Stimulated activated CD4-positive, alpha-beta T cell treated with anti-CD3 and anti-CD28 coated beads, Interleukin-12 subunit alpha, Interleukin-12 subunit beta, amount 100 ng/mL, for 48 hours (primary cell): ENCODE data around the gene TEAD1.

Experiments used
- DNase-seq, 3 donors: peaks; one replicate each; pipeline ENCODE4 v3.0.0-alpha.2; 2020; ENCODE audit warnings: low read depth in 2 of 3, low spot score in 1 of 3

Gene TEAD1

DNA sequence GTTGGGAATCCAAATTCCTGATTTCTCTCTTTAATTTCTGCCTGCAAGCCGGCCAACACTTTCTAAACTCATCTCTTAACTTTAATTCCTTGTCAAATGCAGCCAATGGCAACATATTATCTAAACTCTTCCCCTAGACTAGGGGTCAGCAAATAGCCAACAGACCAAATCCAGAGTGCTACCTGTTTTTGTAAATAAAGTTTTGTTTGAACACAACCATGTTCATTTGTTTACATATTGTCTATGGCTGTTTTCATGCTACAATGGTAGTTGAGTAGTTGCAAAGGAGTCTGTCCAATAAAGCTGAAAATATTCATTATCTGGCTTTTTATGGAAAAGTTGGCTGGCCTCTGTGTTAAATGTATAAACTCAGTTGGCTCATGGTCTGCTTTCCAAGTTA is 297.7 kb downstream of the TEAD1 start:
- DNase-seq, result no peak

DNA sequence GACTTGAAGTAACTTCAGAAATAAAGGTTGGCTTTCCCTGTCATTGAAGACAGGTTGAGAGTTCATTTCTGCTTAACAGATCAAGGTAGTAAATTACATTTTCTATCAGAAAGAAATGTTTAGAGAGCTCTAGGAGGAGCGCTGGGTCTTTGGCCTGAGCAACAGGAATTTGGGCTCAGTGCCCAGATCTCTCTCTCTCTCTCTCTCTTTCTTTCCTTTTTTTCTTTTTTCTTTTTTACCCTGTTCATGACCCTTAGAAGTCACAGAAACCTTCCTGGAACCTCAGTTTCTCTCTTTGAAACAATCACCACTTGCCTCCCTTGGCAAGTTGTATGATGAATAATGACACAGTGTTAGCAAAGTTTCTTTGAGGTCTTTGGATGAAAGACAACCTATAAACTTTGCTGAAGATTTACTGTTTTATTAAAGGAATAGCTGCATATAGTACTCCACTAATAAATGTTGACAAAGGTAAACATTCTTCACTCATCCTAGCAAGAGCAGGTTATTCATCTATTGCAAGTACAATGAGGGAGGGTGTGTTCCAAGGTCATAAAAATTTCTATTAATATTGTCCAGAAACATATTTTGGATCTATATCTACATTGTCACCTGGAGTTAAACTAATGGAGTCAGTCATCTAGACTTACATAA is 299.4 kb downstream of the TEAD1 start:
- no peak for DNase-seq

DNA sequence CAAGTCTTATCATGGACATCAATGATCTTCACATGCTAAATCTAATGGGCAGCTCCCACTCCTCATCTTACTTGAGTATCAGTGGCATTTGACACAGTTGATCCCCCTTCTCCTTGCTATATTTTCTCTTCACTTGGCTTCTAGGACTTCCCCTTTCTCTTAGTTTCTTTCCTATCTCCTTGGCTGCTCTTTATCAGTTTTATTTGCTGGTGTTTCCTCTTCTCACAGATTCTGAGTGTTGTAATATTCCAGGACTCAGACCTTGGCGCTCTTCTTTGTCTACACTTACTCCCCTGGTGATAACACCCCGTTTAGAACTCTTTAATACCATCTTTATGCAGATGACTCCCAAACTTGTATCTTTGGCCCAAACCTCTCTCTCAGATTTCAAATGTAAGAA is 301.0 kb downstream of the TEAD1 start:
- DNase-seq, result no peak

DNA sequence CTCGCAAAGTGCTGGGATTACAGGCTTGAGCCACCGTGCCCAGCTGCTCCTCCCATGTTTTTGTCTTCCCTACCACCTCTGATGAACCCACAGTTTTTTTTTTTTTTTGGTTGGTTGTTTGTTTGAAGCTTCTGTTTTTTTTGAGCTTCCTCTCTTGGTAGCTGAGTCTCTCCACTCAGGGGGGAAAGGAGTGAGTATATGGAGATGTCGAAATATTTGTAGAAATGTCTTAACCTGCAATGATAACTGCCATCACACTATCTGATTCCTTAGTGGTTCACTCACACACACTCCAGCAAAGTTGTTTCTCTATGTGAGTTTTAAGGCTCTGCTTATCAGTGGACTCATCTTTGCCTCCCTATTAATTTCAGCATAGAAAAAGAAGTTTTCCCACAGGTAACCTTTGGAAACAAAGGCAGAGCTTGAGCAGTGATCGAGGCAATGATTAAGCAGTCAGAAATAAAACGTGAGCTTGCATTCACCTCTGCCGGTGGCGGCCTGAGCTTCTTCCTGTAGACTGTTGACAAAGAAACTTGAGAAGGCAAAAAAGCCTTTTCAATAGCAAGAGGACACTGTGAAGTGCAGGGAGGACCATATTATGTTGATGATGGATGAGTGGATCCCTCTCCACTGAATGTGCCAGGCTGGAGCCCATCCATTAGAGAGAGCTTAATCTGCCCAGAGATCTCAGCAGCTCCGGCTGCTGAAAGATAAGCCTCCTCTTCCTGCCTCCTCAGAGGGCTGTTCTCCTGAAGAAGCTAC is 305.9 kb downstream of the TEAD1 start:
- DNase-seq, result no peak

DNA sequence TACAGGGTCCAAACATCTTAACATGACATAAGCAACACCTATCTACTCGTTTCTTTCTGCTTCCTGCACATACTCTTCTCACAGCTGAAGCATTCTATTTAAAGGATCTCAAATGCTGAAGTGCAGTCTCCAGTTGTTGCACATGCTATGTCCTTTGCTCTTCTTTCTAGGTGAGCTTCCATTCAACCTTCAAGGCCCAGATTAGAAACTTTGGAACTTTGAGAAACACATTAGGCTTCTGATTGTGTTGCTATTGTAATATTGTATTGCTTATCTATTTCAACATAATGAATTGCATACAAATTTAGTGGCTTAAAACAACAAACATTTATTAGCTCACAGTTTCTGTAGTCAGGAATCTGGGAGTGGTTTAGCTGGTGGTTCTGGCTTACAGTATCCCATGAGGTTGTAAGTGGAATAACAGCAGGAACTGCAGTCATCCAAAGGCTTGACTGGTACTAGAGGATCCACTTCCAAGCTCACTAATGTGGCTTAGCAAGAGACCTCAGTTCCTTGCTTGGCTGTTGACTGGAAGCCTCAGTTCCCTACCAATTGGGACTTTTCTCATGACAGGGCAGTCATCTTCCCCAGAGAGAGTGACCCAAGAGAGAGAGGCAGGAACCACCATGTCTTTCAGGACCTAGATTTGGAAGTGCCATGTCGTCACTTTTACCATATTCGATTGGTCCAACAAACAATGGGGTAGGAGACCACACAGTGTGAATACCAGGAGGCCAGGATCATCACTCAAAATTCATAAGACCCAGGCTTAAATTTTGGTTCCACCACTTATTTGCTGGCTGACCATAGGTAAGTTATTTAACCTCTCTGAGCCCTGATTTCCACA is 307.7 kb downstream of the TEAD1 start:
- DNase-seq, result no peak

DNA sequence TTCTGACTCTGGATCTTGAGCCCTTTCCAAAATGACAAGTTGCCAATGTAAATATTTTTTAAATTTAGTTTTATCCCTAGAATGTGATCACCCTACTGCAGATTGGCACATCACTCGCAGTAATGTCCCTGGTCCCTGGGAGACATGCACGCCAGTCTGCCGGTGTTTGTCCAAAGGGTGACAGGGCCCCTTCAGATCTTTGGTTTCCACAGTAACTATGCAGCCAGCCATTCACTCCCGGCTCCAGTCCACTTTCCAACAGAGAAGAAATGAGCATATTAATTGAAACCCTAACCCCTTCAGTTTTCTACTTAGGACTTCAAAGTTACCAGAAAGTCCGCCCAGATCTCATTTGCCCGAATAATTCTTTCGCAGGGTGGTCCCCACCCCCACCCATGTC is 309.1 kb downstream of the TEAD1 start:
- no peak for DNase-seq

DNA sequence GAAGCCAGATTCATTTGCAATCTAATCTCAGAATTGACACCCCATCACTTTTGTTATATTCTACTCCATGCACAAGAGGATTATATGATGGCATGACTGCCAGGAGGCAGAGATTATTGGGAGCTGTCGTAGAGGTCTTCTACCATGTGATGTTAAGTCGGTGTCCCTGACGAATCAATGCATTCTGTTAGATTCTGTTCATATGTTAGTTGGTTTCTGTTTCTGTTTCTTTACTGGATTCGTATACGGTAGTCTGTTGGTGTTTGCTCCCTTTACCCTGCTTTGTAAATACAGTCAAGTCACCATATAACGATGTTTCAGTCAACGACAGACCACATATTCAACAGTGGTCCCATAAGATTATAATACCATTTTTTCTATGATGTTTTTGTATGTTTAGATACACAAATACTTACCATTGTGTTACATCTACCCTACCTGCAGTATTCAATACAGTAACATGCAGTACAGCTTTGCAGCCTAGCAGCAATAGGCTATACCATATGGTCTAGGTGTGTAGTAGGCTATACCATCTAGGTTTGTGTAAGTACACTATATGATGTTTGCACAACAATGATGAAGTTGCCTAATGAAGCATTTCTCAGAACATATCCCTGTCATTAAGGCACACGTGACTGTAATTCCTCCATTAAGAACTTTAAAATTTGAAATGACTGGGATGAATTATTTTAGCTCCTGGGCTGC is 312.1 kb downstream of the TEAD1 start:
- no peak for DNase-seq

DNA sequence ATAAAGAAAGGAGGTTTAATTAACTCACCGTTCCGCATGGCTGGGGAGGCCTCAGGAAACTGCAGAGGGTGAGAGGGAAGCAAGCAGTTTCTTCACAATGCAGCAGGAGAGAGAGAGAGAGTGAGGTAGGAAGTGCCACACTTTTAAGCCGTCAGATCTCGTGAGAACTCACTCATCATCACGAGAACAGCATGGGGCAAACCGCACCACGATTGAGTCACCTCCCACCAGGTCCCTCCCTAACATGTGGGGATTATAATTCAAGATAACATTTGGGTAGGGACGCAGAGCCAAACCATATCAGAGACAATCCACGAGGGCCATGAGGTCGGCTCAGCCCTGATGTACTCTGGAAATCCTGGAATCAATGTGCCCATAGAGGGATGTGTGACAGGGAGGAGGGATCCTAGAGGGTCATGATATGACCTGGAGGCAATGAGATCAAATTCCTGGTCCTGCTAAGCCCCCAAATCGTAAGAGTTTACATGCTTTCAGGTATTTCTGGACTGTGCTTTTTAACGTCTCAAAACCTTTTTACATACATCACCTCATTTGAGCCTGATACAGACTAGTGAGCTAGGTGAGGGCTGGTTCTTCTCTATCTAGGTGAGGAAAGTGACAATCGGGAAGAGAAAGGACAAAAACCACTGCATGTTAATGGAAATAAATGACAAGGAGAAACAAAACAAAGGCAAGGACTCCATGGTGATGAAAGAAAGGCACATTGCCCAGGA is 315.4 kb downstream of the TEAD1 start:
- DNase-seq, result no peak

DNA sequence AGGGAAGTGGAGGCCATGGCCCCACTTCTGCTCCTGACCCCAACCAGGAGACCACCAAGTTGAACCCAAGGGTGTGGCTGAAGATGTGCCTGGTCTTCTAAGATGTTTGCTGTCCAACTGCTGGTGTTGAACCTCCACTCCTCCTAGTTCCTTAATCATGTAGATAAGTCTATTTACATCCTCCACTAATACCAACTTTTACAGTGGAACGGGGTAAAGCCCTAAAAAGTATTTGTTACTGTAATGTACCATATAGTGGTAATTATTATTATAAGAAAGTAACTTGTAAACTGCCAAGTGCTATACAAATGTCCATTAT is 315.9 kb downstream of the TEAD1 start:
- no peak for DNase-seq

DNA sequence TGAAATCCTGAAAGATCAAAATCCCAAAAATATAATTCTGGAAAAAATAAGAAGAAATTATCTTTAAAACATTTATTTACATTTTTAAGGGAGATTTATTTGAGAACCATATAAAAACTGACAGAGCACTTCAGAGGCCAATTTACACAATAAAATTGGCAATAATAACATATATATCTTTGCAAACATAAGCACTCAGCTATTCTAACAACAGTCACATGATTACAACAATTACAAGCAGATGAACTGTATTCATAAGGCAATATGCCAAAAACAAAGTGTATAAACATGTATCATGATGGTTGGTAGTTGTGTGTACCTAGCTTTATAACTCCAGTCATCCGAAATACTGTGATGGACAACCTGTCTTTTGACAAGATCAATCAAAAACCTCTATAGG is 317.2 kb downstream of the TEAD1 start:
- DNase-seq, result no peak

DNA sequence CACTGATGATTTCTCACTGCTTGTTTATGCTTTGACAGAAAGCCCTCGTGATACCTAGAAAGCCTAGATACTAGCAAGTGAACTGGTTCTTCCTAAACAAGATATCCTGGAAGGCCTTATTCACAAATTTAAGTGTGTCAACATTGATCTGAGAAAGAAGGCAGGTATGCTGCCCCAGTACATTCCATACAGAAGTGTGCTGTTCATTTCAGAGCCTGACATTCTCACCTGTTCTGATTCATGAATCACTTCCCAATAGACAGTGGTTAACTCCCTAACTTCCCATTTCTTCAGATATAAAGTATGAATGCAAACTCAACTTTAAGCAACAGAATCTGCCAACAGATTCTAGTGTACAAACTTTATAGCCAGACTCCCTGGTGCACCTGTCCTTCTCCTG is 319.4 kb downstream of the TEAD1 start:
- DNase-seq, result no peak
